Left lung (tissue), 10 donors: ENCODE measurements around the gene CACNA1D. TPM values are rescaled to one million over a fixed set of nuclear protein-coding genes. Genes with fewer than 3 reads are reported as not detected.

Source experiments
- ATAC-seq: fragments of 200-7000 bp; cut with Tn5 transposase; one replicate; pipeline ENCODE4 v1.9.1; 2020; ENCODE audit warnings: moderate library complexity
- DNase-seq, 4 donors: peaks; one replicate each; pipeline ENCODE4 v3.0.0-alpha.2; 2013 to 2020
- H3K27ac ChIP-seq, 2 donors: fragments of 200-600 bp; sonication (generic) in 1 of 2; one replicate each; pipeline versions ENCODE4 v1.5.0 to v1.8.0; 2020 to 2021
- H3K27me3 ChIP-seq, 2 donors: fragments of 200-600 bp; sonication (generic) in 1 of 2; one replicate each; pipeline versions ENCODE4 v1.5.0 to v1.8.0; 2020 to 2021
- H3K36me3 ChIP-seq, 2 donors: fragments of 200-600 bp; sonication (generic) in 1 of 2; one replicate each; pipeline versions ENCODE4 v1.5.0 to v1.8.0; 2020 to 2021
- H3K4me1 ChIP-seq, 2 donors: fragments of 200-600 bp; one replicate each; pipeline ENCODE4 v1.8.0; 2021
- H3K4me3 ChIP-seq, 2 donors: fragments of 200-600 bp; sonication (generic) in 1 of 2; one replicate each; pipeline versions ENCODE4 v1.5.0 to v1.8.0; 2020 to 2021; ENCODE audit warnings: mild to moderate bottlenecking in 1 of 2
- H3K9me3 ChIP-seq, 2 donors: fragments of 200-600 bp; sonication (generic) in 1 of 2; one replicate each; pipeline versions ENCODE4 v1.5.0 to v1.8.0; 2020 to 2021
- CTCF ChIP-seq, 2 donors: fragments of 200-600 bp; sonication (generic) in 1 of 2; IDR thresholded peaks; one replicate each; pipeline versions ENCODE4 v1.5.0 to v1.8.0; 2021; ENCODE audit warnings: antibody characterized with exemption in 2 of 2
- intact Hi-C, 2 donors: fragments of 100-400 bp; cut with DNase I; formaldehyde crosslinking; loops; one replicate each; pipeline versions ENCODE4 v1.11.2 to v1.14.2; 2022
- polyA plus RNA-seq, 6 donors: library from polyadenylated mRNA; unstranded; fragments of 120-200 nt; gene quantifications; one replicate each; pipeline ENCODE4 v1.2.1, GENCODE V29; 2013; ENCODE audit not compliant: insufficient read length in 6 of 6
- total RNA-seq, 2 donors: library from RNA; stranded (reverse); fragmentation: NEBNext Ultra II Directional; extraction: Animal tissue kit (Norgen Biotek cat#: 25700); gene quantifications; one replicate each; pipeline ENCODE4 v1.2.1, GENCODE V29; 2021
- donor health status: DM: no; HTN: yes; CAD: no.
- donor health status: DM: no; HTN: no; CAD: no.

Gene CACNA1D
- total and polyA plus RNA-seq, 8 donors: 32.6 to 78.2 (median 56.2) TPM

DNA sequence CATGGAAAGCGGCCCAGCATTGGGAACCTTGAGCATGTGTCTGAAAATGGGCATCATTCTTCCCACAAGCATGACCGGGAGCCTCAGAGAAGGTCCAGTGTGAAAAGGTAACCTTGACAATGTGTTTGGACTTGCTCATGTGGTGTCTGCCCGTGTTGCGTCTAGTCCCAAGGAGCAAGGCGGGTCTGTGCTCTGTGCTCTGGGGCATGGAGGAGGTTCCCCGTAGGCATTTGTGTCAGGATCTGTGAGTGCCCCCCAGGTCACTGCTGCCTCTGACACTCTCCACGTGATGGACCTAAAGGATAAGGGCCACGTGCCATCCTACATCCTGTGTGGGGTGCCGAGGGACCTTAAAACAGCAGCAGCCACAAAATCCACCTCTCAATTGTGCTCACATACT lies 306.9 kb downstream of the CACNA1D start:
- intact Hi-C loops: no loop called here
- DNase-seq (no peak), ATAC-seq (no peak)
- TF ChIP-seq CTCF (IDR thresholded peaks at IDR 0.05): no peak
- no peak overlapping the region for H3K4me3 ChIP-seq
- H3K36me3 ChIP-seq: no peaks in the 10 kb centered on the region
- no peaks in the 10 kb centered on the region for H3K27me3 ChIP-seq
- H3K9me3 ChIP-seq: no peaks in the 10 kb centered on the region
- no peaks in the 10 kb centered on the region for H3K4me1 ChIP-seq
- H3K27ac ChIP-seq: no peak overlapping the region

GRCh38 chr3:53802256-53802880 lies 308.0 kb downstream of the CACNA1D start:
- H3K36me3 ChIP-seq: no peaks in the 10 kb centered on the region
- ATAC-seq: no peak

GRCh38 chr3:53803124-53803815 lies 308.9 kb downstream of the CACNA1D start:
- no peak for TF ChIP-seq CTCF (IDR thresholded peaks at IDR 0.05)
- H3K27me3 ChIP-seq: no peaks in the 10 kb centered on the region
- H3K4me1 ChIP-seq: no peaks in the 10 kb centered on the region
- H3K9me3 ChIP-seq: no peaks in the 10 kb centered on the region
- H3K27ac ChIP-seq: no peak overlapping the region
- ATAC-seq: no peak
- intact Hi-C loops: no loop called here
- DNase-seq: no peak
- H3K4me3 ChIP-seq: no peak overlapping the region
- no peaks in the 10 kb centered on the region for H3K36me3 ChIP-seq

More at GRCh38 chr3:53802256-53802880, 308.0 kb downstream of the CACNA1D start:
- DNase-seq: no peak
- no peak overlapping the region for H3K4me3 ChIP-seq
- H3K27ac ChIP-seq: no peak overlapping the region
- no peaks in the 10 kb centered on the region for H3K9me3 ChIP-seq
- no peaks in the 10 kb centered on the region for H3K4me1 ChIP-seq
- H3K27me3 ChIP-seq: no peaks in the 10 kb centered on the region
- TF ChIP-seq CTCF (IDR thresholded peaks at IDR 0.05): no peak
- intact Hi-C loops: no loop called here

- DNase-seq (no peak), ATAC-seq (no peak)
- no peaks in the 10 kb centered on the region for H3K27me3 ChIP-seq
- no peak overlapping the region for H3K4me3 ChIP-seq
- H3K4me1 ChIP-seq: no peaks in the 10 kb centered on the region
- H3K27ac ChIP-seq: no peak overlapping the region
- TF ChIP-seq CTCF (IDR thresholded peaks at IDR 0.05): no peak
- no peaks in the 10 kb centered on the region for H3K36me3 ChIP-seq
- intact Hi-C loops: no loop called here
- no peaks in the 10 kb centered on the region for H3K9me3 ChIP-seq
These were observed 309.6 kb downstream of the CACNA1D start for GRCh38 chr3:53803816-53804695.
